ENCODE results near the gene SLC25A41. TPM values are rescaled to one million over a fixed set of nuclear protein-coding genes. Genes with fewer than 3 reads are reported as not detected.
A peak's percentile ranks its signal among the peaks of the same experiment; 100 is the strongest.

Gene SLC25A41
- total RNA-seq, 1 donor: not detected

GRCh38 chr19:6471076-6471475 lies 37.5 kb upstream of the SLC25A41 start:
- H3K79me2 ChIP-seq (ENCODE audit: insufficient read depth, low read length): no peaks in the 10 kb centered on the region
- no peak overlapping the region for H3K4me3 ChIP-seq (ENCODE audit: insufficient read depth, low read length)
- no peaks in the 10 kb centered on the region for H3K36me3 ChIP-seq (ENCODE audit: insufficient read depth, low read length)
- no peaks in the 10 kb centered on the region for H3K9me3 ChIP-seq (ENCODE audit: low read depth, low read length)
- DNase-seq (ENCODE audit: insufficient read length, low spot score, missing footprints): peak; percentile 34
- no peak overlapping the region for H3K4me2 ChIP-seq (ENCODE audit: insufficient read depth, low read length)
- no peak overlapping the region for H3K27ac ChIP-seq (ENCODE audit: low read depth, low read length)
- no peaks in the 10 kb centered on the region for H3K4me1 ChIP-seq (ENCODE audit: insufficient read depth, low read length)
- TF ChIP-seq, protein P1, sequence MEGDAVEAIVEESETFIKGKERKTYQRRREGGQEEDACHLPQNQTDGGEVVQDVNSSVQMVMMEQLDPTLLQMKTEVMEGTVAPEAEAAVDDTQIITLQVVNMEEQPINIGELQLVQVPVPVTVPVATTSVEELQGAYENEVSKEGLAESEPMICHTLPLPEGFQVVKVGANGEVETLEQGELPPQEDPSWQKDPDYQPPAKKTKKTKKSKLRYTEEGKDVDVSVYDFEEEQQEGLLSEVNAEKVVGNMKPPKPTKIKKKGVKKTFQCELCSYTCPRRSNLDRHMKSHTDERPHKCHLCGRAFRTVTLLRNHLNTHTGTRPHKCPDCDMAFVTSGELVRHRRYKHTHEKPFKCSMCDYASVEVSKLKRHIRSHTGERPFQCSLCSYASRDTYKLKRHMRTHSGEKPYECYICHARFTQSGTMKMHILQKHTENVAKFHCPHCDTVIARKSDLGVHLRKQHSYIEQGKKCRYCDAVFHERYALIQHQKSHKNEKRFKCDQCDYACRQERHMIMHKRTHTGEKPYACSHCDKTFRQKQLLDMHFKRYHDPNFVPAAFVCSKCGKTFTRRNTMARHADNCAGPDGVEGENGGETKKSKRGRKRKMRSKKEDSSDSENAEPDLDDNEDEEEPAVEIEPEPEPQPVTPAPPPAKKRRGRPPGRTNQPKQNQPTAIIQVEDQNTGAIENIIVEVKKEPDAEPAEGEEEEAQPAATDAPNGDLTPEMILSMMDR (IDR thresholded peaks at IDR 0.05; ENCODE audit: extremely low read depth, low read depth, low read length): no peak
- peaks cover 13% of the 10 kb centered on the region for H3K27me3 ChIP-seq (ENCODE audit: insufficient read depth, low read length)
- H4K20me1 ChIP-seq (ENCODE audit: insufficient read depth, low read length): no peaks in the 10 kb centered on the region
- H2AFZ ChIP-seq (ENCODE audit: low read length): no peak overlapping the region

DNA sequence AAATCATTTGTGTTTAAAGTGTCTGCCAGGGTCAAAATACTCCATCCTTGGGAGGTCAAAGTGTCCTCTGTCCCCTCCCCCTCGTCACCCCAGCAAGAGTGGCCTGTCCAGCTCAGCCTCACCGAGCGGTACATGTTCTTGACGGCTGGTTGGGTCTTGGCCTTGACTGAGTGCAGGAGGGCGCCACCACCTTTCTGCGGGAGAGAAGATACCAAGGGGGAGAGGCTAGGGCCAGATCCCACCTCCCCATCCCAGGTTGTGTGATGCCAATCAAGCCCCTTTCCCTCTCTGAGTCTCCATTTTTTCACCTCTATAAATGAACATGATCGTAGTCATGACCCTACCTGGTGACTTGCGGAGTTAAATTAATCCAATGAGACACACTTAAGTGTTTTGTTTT lies 36.6 kb upstream of the SLC25A41 start:
- no peaks in the 10 kb centered on the region for H3K4me1 ChIP-seq (ENCODE audit: insufficient read depth, low read length)

DNA sequence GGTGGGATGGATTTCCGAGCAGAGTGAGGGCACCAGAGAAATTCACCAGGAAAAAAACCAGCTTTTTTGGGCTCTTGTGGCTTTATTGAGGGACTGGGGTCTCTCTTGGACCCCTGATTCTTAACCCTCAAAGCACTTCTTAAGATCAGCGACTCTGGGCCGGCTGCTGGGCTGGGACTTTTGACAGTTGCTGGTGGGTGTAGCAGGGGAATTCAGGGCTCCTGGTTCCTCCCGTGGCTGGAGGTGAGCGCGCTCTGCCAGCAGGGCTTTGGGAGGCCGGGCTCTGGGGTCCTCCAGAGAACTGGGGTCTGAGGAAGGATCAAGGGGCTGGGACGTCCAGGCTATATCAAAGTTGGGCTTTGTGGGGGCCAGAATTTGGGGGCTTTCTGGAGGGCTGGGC lies 33.8 kb upstream of the SLC25A41 start:
- H3K27me3 ChIP-seq (ENCODE audit: insufficient read depth, low read length): peaks cover 16% of the 10 kb centered on the region
- H3K4me2 ChIP-seq (ENCODE audit: insufficient read depth, low read length): no peak overlapping the region
- H3K9me3 ChIP-seq (ENCODE audit: low read depth, low read length): no peaks in the 10 kb centered on the region
- TF ChIP-seq, protein P1 (IDR thresholded peaks at IDR 0.05; ENCODE audit: extremely low read depth, low read depth, low read length): no peak
- H3K4me1 ChIP-seq (ENCODE audit: insufficient read depth, low read length): no peaks in the 10 kb centered on the region
- DNase-seq (ENCODE audit: insufficient read length, low spot score, missing footprints): peak; percentile 53
- H3K36me3 ChIP-seq (ENCODE audit: insufficient read depth, low read length): no peaks in the 10 kb centered on the region
- no peaks in the 10 kb centered on the region for H4K20me1 ChIP-seq (ENCODE audit: insufficient read depth, low read length)
- H2AFZ ChIP-seq (ENCODE audit: low read length): no peak overlapping the region
- H3K79me2 ChIP-seq (ENCODE audit: insufficient read depth, low read length): no peaks in the 10 kb centered on the region
- H3K4me3 ChIP-seq (ENCODE audit: insufficient read depth, low read length): no peak overlapping the region
- no peak overlapping the region for H3K27ac ChIP-seq (ENCODE audit: low read depth, low read length)

More for the DNA sequence above, 36.6 kb upstream of the SLC25A41 start:
- Histone ChIP-seq H3K9me3 (ENCODE audit: low read depth, low read length) (no peaks in the 10 kb centered on the region), H3K36me3 (ENCODE audit: insufficient read depth, low read length) (no peaks in the 10 kb centered on the region), H4K20me1 (ENCODE audit: insufficient read depth, low read length) (no peaks in the 10 kb centered on the region), H3K27me3 (ENCODE audit: insufficient read depth, low read length) (peaks cover 12% of the 10 kb centered on the region), H3K4me2 (ENCODE audit: insufficient read depth, low read length) (no peak overlapping the region), H3K79me2 (ENCODE audit: insufficient read depth, low read length) (no peaks in the 10 kb centered on the region), H3K4me3 (ENCODE audit: insufficient read depth, low read length) (no peak overlapping the region), H2AFZ (ENCODE audit: low read length) (no peak overlapping the region), H3K27ac (ENCODE audit: low read depth, low read length) (no peak overlapping the region)
- peak; percentile 61 for DNase-seq (ENCODE audit: insufficient read length, low spot score, missing footprints)
- TF ChIP-seq, protein P1 (IDR thresholded peaks at IDR 0.05; ENCODE audit: extremely low read depth, low read depth, low read length): no peak

DNA sequence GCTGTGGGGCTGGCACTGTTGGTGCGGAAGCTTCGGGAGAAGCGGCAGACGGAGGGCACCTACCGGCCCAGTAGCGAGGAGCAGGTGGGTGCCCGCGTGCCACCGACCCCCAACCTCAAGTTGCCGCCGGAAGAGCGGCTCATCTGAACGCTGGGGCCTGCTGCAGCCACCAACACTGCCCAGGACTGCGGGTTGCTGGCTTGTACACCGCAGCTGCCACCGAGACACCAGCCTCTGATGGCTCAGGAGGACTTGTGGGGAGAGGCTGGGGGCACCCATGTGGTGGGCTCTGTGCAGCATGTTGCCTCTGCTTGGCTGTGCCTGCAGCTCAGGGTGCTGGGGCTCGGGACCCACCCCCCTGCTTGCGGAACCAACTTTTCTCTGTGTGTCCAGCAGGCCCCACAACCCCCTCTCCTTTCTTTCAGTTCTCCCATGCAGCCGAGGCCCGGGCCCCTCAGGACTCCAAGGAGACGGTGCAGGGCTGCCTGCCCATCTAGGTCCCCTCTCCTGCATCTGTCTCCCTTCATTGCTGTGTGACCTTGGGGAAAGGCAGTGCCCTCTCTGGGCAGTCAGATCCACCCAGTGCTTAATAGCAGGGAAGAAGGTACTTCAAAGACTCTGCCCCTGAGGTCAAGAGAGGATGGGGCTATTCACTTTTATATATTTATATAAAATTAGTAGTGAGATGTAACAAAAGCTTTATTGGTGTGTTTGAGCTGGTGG lies 33.1 kb upstream of the SLC25A41 start:
- peaks cover 16% of the 10 kb centered on the region for H3K27me3 ChIP-seq (ENCODE audit: insufficient read depth, low read length)
- TF ChIP-seq, protein P1 (IDR thresholded peaks at IDR 0.05; ENCODE audit: extremely low read depth, low read depth, low read length): no peak
- peak; percentile 77 for DNase-seq (ENCODE audit: insufficient read length, low spot score, missing footprints)
- H2AFZ ChIP-seq (ENCODE audit: low read length): no peak overlapping the region
- H3K9me3 ChIP-seq (ENCODE audit: low read depth, low read length): no peaks in the 10 kb centered on the region
- H3K4me1 ChIP-seq (ENCODE audit: insufficient read depth, low read length): no peaks in the 10 kb centered on the region
- H3K36me3 ChIP-seq (ENCODE audit: insufficient read depth, low read length): no peaks in the 10 kb centered on the region
- H4K20me1 ChIP-seq (ENCODE audit: insufficient read depth, low read length): no peaks in the 10 kb centered on the region
- no peaks in the 10 kb centered on the region for H3K79me2 ChIP-seq (ENCODE audit: insufficient read depth, low read length)
- no peak overlapping the region for H3K4me3 ChIP-seq (ENCODE audit: insufficient read depth, low read length)
- no peak overlapping the region for H3K27ac ChIP-seq (ENCODE audit: low read depth, low read length)
- no peak overlapping the region for H3K4me2 ChIP-seq (ENCODE audit: insufficient read depth, low read length)

All from osteoblast (primary cell).